ENCODE results near the gene CFAP65. TPM values are rescaled to one million over a fixed set of nuclear protein-coding genes. Genes with fewer than 3 reads are reported as not detected.

The CFAP65 gene
- total RNA-seq, 1 experiment from 2014 or later: 0.52 TPM

DNA sequence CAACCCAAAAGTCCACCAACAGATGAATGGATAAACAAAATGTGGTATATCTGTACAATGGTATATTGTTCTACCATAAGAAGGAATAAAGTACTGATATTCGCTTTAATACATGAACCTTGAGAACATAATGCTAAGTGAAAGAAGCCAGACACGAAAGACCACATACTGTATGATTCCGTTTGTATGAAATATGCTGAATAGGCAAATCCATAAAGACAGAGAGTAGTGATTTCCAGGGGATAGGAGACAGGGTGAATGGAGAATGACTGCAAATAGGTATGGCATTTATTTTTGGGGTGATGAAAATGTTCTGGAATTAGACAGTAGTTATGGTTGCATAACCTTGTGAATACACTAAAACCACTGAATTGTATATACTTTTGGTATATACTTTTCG, 48.0 kb upstream of the CFAP65 start:
- RAD21 ChIA-PET (ENCODE audit: low non-redundant PET in 1 of 2, low total read pairs in 2 of 2, uncharacterized antibody in 2 of 2, unreplicated experiment in 2 of 2): no interaction called here

DNA sequence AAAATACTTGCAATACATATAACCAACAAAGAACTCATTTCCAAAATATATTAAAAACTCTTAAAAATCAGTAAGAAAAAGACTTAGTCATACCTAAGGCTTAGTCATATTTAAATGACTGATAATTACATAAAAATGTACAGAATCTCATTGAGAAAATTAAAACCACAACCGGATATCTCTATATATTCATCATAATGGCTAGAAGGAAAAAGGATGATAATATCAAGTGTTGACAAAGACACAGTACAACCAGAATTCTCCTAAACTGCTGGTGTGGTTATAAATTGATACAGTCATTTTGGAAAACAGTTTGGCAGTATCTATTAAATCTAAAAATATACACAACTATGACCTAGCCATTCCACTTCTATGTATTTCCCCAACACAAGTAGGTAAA, 46.5 kb upstream of the CFAP65 start:
- no peak overlapping the region for H2AFZ ChIP-seq (ENCODE audit: low read depth, low read length, poor library complexity, severe bottlenecking)
- no peak overlapping the region for H3K4me3 ChIP-seq (replicated peaks in 1 of 2; ENCODE audit: low read depth in 1 of 2, low read length in 2 of 2)
- H3K36me3 ChIP-seq (ENCODE audit: control insufficient read depth in 1 of 2, insufficient read depth in 2 of 2, low read length in 2 of 2): no peaks in the 10 kb centered on the region
- ChIA-PET CTCF (interaction anchor here (0.6 to 1.9 kb wide), 6 partner anchors 15 to 58 kb away, joined by 3 to 6 read pairs (median 4); no protein-coding TSS in a partner anchor), POLR2A (no interaction called here), RAD21 (ENCODE audit: low non-redundant PET in 1 of 2, low total read pairs in 2 of 2, uncharacterized antibody in 2 of 2, unreplicated experiment in 2 of 2) (interaction anchor here in 1 of 2 experiments (1.0 kb wide), 1 partner anchor 25 kb away, joined by 3 read pairs; no protein-coding TSS in a partner anchor)
- H3K27ac ChIP-seq (ENCODE audit: low read depth, low read length): no peak overlapping the region
- H4K20me1 ChIP-seq (ENCODE audit: insufficient read depth): no peaks in the 10 kb centered on the region
- DNase-seq (ENCODE audit: low read depth, low spot score) (no peak), ATAC-seq (no peak)
- intact Hi-C loops (cut with micrococcal nuclease): no loop called here
- H3K9me2 ChIP-seq (ENCODE audit: insufficient read depth): no peaks in the 10 kb centered on the region
- no peaks in the 10 kb centered on the region for H3K9me3 ChIP-seq (ENCODE audit: control insufficient read depth in 1 of 2, insufficient read depth in 1 of 2, low read depth in 1 of 2, low read length in 2 of 2)
- H3K4me1 ChIP-seq (ENCODE audit: control insufficient read depth in 1 of 2, insufficient read depth in 2 of 2, low read length in 2 of 2): no peaks in the 10 kb centered on the region
- no peaks in the 10 kb centered on the region for H3K79me2 ChIP-seq (ENCODE audit: insufficient read depth, low read length)
- H3K27me3 ChIP-seq (ENCODE audit: insufficient read depth, low read length): no peaks in the 10 kb centered on the region
- H3K9ac ChIP-seq (ENCODE audit: low read length): no peak overlapping the region
- no peak overlapping the region for H3K4me2 ChIP-seq (ENCODE audit: low read length)
- BruUV-seq (replicated peaks): no TSS peak
- TF ChIP-seq, protein P1, sequence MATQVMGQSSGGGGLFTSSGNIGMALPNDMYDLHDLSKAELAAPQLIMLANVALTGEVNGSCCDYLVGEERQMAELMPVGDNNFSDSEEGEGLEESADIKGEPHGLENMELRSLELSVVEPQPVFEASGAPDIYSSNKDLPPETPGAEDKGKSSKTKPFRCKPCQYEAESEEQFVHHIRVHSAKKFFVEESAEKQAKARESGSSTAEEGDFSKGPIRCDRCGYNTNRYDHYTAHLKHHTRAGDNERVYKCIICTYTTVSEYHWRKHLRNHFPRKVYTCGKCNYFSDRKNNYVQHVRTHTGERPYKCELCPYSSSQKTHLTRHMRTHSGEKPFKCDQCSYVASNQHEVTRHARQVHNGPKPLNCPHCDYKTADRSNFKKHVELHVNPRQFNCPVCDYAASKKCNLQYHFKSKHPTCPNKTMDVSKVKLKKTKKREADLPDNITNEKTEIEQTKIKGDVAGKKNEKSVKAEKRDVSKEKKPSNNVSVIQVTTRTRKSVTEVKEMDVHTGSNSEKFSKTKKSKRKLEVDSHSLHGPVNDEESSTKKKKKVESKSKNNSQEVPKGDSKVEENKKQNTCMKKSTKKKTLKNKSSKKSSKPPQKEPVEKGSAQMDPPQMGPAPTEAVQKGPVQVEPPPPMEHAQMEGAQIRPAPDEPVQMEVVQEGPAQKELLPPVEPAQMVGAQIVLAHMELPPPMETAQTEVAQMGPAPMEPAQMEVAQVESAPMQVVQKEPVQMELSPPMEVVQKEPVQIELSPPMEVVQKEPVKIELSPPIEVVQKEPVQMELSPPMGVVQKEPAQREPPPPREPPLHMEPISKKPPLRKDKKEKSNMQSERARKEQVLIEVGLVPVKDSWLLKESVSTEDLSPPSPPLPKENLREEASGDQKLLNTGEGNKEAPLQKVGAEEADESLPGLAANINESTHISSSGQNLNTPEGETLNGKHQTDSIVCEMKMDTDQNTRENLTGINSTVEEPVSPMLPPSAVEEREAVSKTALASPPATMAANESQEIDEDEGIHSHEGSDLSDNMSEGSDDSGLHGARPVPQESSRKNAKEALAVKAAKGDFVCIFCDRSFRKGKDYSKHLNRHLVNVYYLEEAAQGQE (IDR thresholded peaks at IDR 0.05; ENCODE audit: low read depth): no peak
- no peak for TF ChIP-seq EZH2phosphoT487 (IDR thresholded peaks at IDR 0.05; ENCODE audit: borderline replicate concordance)
- TF ChIP-seq CBX3 (IDR thresholded peaks at IDR 0.05; ENCODE audit: low read depth): no peak
- no peak for TF ChIP-seq RAD21 (IDR thresholded peaks at IDR 0.05; ENCODE audit: low read depth)
- TF ChIP-seq ZNF274 (IDR thresholded peaks at IDR 0.05; ENCODE audit: low read depth, low read length): no peak
- TF ChIP-seq POLR2A (IDR thresholded peaks at IDR 0.05; ENCODE audit: borderline replicate concordance, extremely low read depth, insufficient read depth, insufficient read length): no peak
- TF ChIP-seq POLR2AphosphoS5 (IDR thresholded peaks at IDR 0.05; ENCODE audit: low read depth, low read length): no peak
- no peak for TF ChIP-seq ELF1 (IDR thresholded peaks at IDR 0.05; ENCODE audit: borderline replicate concordance, low read depth)
- TF ChIP-seq YY1 (IDR thresholded peaks at IDR 0.05; ENCODE audit: extremely low read depth, insufficient replicate concordance, low read depth, low read length): no peak
- no peak for TF ChIP-seq FOSL1 (IDR thresholded peaks at IDR 0.05; ENCODE audit: low read depth)

More for the DNA sequence above, 48.0 kb upstream of the CFAP65 start:
- Histone ChIP-seq H3K79me2 (ENCODE audit: insufficient read depth, low read length) (no peaks in the 10 kb centered on the region), H4K20me1 (ENCODE audit: insufficient read depth) (no peaks in the 10 kb centered on the region), H3K9me3 (ENCODE audit: control insufficient read depth in 1 of 2, insufficient read depth in 1 of 2, low read depth in 1 of 2, low read length in 2 of 2) (no peaks in the 10 kb centered on the region), H3K4me2 (ENCODE audit: low read length) (no peak overlapping the region), H3K4me3 (replicated peaks in 1 of 2; ENCODE audit: low read depth in 1 of 2, low read length in 2 of 2) (no peak overlapping the region), H3K36me3 (ENCODE audit: control insufficient read depth in 1 of 2, insufficient read depth in 2 of 2, low read length in 2 of 2) (no peaks in the 10 kb centered on the region), H3K9ac (ENCODE audit: low read length) (no peak overlapping the region), H3K27me3 (ENCODE audit: insufficient read depth, low read length) (no peaks in the 10 kb centered on the region), H2AFZ (ENCODE audit: low read depth, low read length, poor library complexity, severe bottlenecking) (no peak overlapping the region), H3K27ac (ENCODE audit: low read depth, low read length) (no peak overlapping the region), H3K4me1 (ENCODE audit: control insufficient read depth in 1 of 2, insufficient read depth in 2 of 2, low read length in 2 of 2) (no peaks in the 10 kb centered on the region), H3K9me2 (ENCODE audit: insufficient read depth) (no peaks in the 10 kb centered on the region)
- ChIA-PET POLR2A (no interaction called here), CTCF (no interaction called here)
- ATAC-seq: no peak
- BruUV-seq (replicated peaks): no TSS peak
- intact Hi-C loops (cut with micrococcal nuclease): no loop called here
- DNase-seq (ENCODE audit: low read depth, low spot score): no peak
- TF ChIP-seq FOSL1 (IDR thresholded peaks at IDR 0.05; ENCODE audit: low read depth): no peak
- TF ChIP-seq, protein P2, sequence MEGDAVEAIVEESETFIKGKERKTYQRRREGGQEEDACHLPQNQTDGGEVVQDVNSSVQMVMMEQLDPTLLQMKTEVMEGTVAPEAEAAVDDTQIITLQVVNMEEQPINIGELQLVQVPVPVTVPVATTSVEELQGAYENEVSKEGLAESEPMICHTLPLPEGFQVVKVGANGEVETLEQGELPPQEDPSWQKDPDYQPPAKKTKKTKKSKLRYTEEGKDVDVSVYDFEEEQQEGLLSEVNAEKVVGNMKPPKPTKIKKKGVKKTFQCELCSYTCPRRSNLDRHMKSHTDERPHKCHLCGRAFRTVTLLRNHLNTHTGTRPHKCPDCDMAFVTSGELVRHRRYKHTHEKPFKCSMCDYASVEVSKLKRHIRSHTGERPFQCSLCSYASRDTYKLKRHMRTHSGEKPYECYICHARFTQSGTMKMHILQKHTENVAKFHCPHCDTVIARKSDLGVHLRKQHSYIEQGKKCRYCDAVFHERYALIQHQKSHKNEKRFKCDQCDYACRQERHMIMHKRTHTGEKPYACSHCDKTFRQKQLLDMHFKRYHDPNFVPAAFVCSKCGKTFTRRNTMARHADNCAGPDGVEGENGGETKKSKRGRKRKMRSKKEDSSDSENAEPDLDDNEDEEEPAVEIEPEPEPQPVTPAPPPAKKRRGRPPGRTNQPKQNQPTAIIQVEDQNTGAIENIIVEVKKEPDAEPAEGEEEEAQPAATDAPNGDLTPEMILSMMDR (IDR thresholded peaks at IDR 0.05 in 2 of 3, conservative IDR thresholded peaks at IDR 0.05 in 1 of 3; ENCODE audit: borderline replicate concordance in 1 of 3, insufficient read depth in 1 of 3, low read depth in 2 of 3, low read length in 2 of 3): no peak
- no peak for TF ChIP-seq ZNF274 (IDR thresholded peaks at IDR 0.05; ENCODE audit: low read depth, low read length)
- no peak for TF ChIP-seq SP1 (IDR thresholded peaks at IDR 0.05; ENCODE audit: low read depth)
- TF ChIP-seq SIN3A (IDR thresholded peaks at IDR 0.05; ENCODE audit: low read depth): no peak
- no peak for TF ChIP-seq TCF7L2 (IDR thresholded peaks at IDR 0.05; ENCODE audit: borderline replicate concordance, extremely low read depth, insufficient read depth, insufficient read length)
- no peak for TF ChIP-seq JUND (IDR thresholded peaks at IDR 0.05)
- no peak for TF ChIP-seq EZH2phosphoT487 (IDR thresholded peaks at IDR 0.05; ENCODE audit: borderline replicate concordance)
- TF ChIP-seq RAD21 (IDR thresholded peaks at IDR 0.05; ENCODE audit: low read depth): no peak
- no peak for TF ChIP-seq POLR2A (IDR thresholded peaks at IDR 0.05; ENCODE audit: borderline replicate concordance, extremely low read depth, insufficient read depth, insufficient read length)
